ENCODE data around the gene SPRYD3.
"Not testable (repeated sequence)": the region's sequence is repeated elsewhere in the genome, so short reads cannot be mapped to it uniquely, and the experiment has no call there.

The SPRYD3 gene

GRCh38 chr12:53079226-53080117, at the start of gene SPRYD3:
Gene SPRYD3 (minus strand): TSS chr12:53079390. CDS start chr12:53079333, 57 bp downstream.
- DNase-seq (ENCODE audit: low read depth in 2 of 2): peak; percentile 94

GRCh38 chr12:53127169-53127568, 48.0 kb upstream of the SPRYD3 start:
- DNase-seq (ENCODE audit: low read depth in 2 of 2): no peak

- DNase-seq (ENCODE audit: low read depth in 2 of 2): no peak
Observed at GRCh38 chr12:53124352-53124723, 45.1 kb upstream of the SPRYD3 start.

- no peak for DNase-seq (ENCODE audit: low read depth in 2 of 2)
Observed at GRCh38 chr12:53123578-53124351, 44.6 kb upstream of the SPRYD3 start.

- no peak for DNase-seq (ENCODE audit: low read depth in 2 of 2)
Observed at GRCh38 chr12:53122961-53123468, 43.8 kb upstream of the SPRYD3 start.

- DNase-seq (ENCODE audit: low read depth in 2 of 2): no peak
Observed at GRCh38 chr12:53120685-53121525, 41.7 kb upstream of the SPRYD3 start.

GRCh38 chr12:53118751-53119300, 39.6 kb upstream of the SPRYD3 start:
- no peak for DNase-seq (ENCODE audit: low read depth in 2 of 2)

- DNase-seq (ENCODE audit: low read depth in 2 of 2): no peak
Observed at GRCh38 chr12:53115891-53116648, 36.9 kb upstream of the SPRYD3 start.

GRCh38 chr12:53115112-53115890, 36.1 kb upstream of the SPRYD3 start:
- no peak for DNase-seq (ENCODE audit: low read depth in 2 of 2)

- no peak for DNase-seq (ENCODE audit: low read depth in 2 of 2)
Observed at GRCh38 chr12:53113951-53114350, 34.8 kb upstream of the SPRYD3 start.

GRCh38 chr12:53113136-53113705, 34.0 kb upstream of the SPRYD3 start:
- no peak for DNase-seq (ENCODE audit: low read depth in 2 of 2)

GRCh38 chr12:53112431-53112830, 33.2 kb upstream of the SPRYD3 start:
- DNase-seq (ENCODE audit: low read depth in 2 of 2): not testable (repeated sequence)

GRCh38 chr12:53107122-53107521, 27.9 kb upstream of the SPRYD3 start:
- DNase-seq (ENCODE audit: low read depth in 2 of 2): no peak

- DNase-seq (ENCODE audit: low read depth in 2 of 2): no peak
Observed at GRCh38 chr12:53105712-53106439, 26.7 kb upstream of the SPRYD3 start.

- no peak for DNase-seq (ENCODE audit: low read depth in 2 of 2)
Observed at GRCh38 chr12:53105256-53105655, 26.1 kb upstream of the SPRYD3 start.

GRCh38 chr12:53103860-53104305, 24.7 kb upstream of the SPRYD3 start:
- DNase-seq (ENCODE audit: low read depth in 2 of 2): no peak

GRCh38 chr12:53102883-53103807, 24.0 kb upstream of the SPRYD3 start, which contains the start of gene SOAT2:
Gene SOAT2 (plus strand): TSS chr12:53103486. CDS start chr12:53103578, 92 bp downstream.
- peak; percentile 56 to 59 for DNase-seq (ENCODE audit: low read depth in 2 of 2)
